Lower leg skin (tissue), 3 donors: ENCODE measurements around the gene MTHFD2L.

ENCODE experiments used
- CTCF ChIP-seq, 3 donors: fragments of 450-650 bp; IDR thresholded peaks; one replicate each; pipeline ENCODE4 v1.5.1; 2016; ENCODE audit warnings: antibody characterized with exemption in 3 of 3, mild to moderate bottlenecking in 3 of 3, moderate library complexity in 2 of 3
- POLR2A ChIP-seq, 2 donors: fragments of 450-650 bp; IDR thresholded peaks; one replicate each; pipeline ENCODE4 v1.6.1; 2016 to 2017; ENCODE audit warnings: antibody characterized with exemption in 2 of 2, mild to moderate bottlenecking in 1 of 2, moderate library complexity in 1 of 2

GRCh38 chr4:74316397-74316796 lies 158.5 kb downstream of the MTHFD2L start:
- TF ChIP-seq POLR2A (IDR thresholded peaks at IDR 0.05): no peak
- no peak for TF ChIP-seq CTCF (IDR thresholded peaks at IDR 0.05)
